GM19240 (cell line): ENCODE measurements around the gene STC2.
"Not testable (repeated sequence)": the region's sequence is repeated elsewhere in the genome, so short reads cannot be mapped to it uniquely, and the experiment has no call there.

ENCODE experiments used
- DNase-seq: peaks from one replicate; pipeline ENCODE4 v3.0.0; 2011; ENCODE audit warnings: low spot score; ENCODE audit not compliant: insufficient read length

STC2 gene

GRCh38 chr5:173296737-173297676 is 31.2 kb downstream of the STC2 start:
- no peak for DNase-seq

GRCh38 chr5:173295796-173296195 is 32.4 kb downstream of the STC2 start:
- no peak for DNase-seq

GRCh38 chr5:173294673-173295320 is 33.4 kb downstream of the STC2 start:
- no peak for DNase-seq

GRCh38 chr5:173293817-173294672 is 34.2 kb downstream of the STC2 start:
- peak; percentile 52 for DNase-seq

GRCh38 chr5:173291722-173292658 is 36.2 kb downstream of the STC2 start:
- DNase-seq = no peak

GRCh38 chr5:173290477-173291131 is 37.6 kb downstream of the STC2 start:
- no peak for DNase-seq

- DNase-seq = no peak
Measured at GRCh38 chr5:173289372-173289771, 38.8 kb downstream of the STC2 start.

GRCh38 chr5:173288632-173289031 is 39.6 kb downstream of the STC2 start:
- no peak for DNase-seq

GRCh38 chr5:173287086-173287485 is 41.1 kb downstream of the STC2 start:
- no peak for DNase-seq

- DNase-seq = not testable (repeated sequence)
Measured at GRCh38 chr5:173284343-173284958, 43.8 kb downstream of the STC2 start.

- peak; percentile 56 for DNase-seq
Measured at GRCh38 chr5:173283318-173284288, 44.6 kb downstream of the STC2 start.

GRCh38 chr5:173282916-173283315 is 45.3 kb downstream of the STC2 start:
- no peak for DNase-seq

GRCh38 chr5:173281910-173282309 is 46.3 kb downstream of the STC2 start:
- no peak for DNase-seq

- no peak for DNase-seq
Measured at GRCh38 chr5:173279166-173279565, 49.0 kb downstream of the STC2 start.

- DNase-seq = no peak
Measured at GRCh38 chr5:173278641-173279040, 49.6 kb downstream of the STC2 start.

- DNase-seq = no peak
Measured at GRCh38 chr5:173278172-173278571, 50.0 kb downstream of the STC2 start.

- no peak for DNase-seq
Measured at GRCh38 chr5:173274771-173275170, 53.4 kb downstream of the STC2 start.

- no peak for DNase-seq
Measured at GRCh38 chr5:173271419-173271818, 56.8 kb downstream of the STC2 start.
